ENCODE measurements around the gene CAST. TPM values are rescaled to one million over a fixed set of nuclear protein-coding genes. Genes with fewer than 3 reads are reported as not detected.

CAST gene
- total RNA-seq, 1 donor from 2014 or later: 173 TPM

- no peak for DNase-seq (ENCODE audit: low spot score)
These were observed 156.1 kb downstream of the CAST start for GRCh38 chr5:96818125-96818788.

- no peak for DNase-seq (ENCODE audit: low spot score)
These were observed 157.6 kb downstream of the CAST start for GRCh38 chr5:96819806-96820205.

- DNase-seq (ENCODE audit: low spot score): no peak
These were observed 159.2 kb downstream of the CAST start for GRCh38 chr5:96821260-96821916.

GRCh38 chr5:96822686-96823459 is 160.7 kb downstream of the CAST start:
- DNase-seq (ENCODE audit: low spot score): no peak

GRCh38 chr5:96823900-96824380 is 161.8 kb downstream of the CAST start:
- DNase-seq (ENCODE audit: low spot score): no peak

Other genes with a start within 250 kb of the CAST start
- gene PCSK1, start 229.1 kb upstream of the CAST start, total RNA-seq: not detected
- 58.1 TPM for gene ERAP1, start 145.6 kb downstream of the CAST start, total RNA-seq
- gene ERAP2, start 214.1 kb downstream of the CAST start, total RNA-seq: 12.9 TPM

Measured in mucosa of gallbladder (tissue), 1 donor.